ENCODE measurements around the gene PIK3CA.

PIK3CA gene

GRCh38 chr3:179276743-179277142 is 128.6 kb downstream of the PIK3CA start:
- no peak overlapping the region for H3K4me3 ChIP-seq (ENCODE audit: low read depth, low read length)
- ChIA-PET POLR2A (no interaction called here), CTCF (interaction anchor here (1.2 to 1.4 kb wide), 2 partner anchors 130 to 207 kb away, joined by 3 to 5 read pairs; no protein-coding TSS in a partner anchor)
- TF ChIP-seq, protein P1, sequence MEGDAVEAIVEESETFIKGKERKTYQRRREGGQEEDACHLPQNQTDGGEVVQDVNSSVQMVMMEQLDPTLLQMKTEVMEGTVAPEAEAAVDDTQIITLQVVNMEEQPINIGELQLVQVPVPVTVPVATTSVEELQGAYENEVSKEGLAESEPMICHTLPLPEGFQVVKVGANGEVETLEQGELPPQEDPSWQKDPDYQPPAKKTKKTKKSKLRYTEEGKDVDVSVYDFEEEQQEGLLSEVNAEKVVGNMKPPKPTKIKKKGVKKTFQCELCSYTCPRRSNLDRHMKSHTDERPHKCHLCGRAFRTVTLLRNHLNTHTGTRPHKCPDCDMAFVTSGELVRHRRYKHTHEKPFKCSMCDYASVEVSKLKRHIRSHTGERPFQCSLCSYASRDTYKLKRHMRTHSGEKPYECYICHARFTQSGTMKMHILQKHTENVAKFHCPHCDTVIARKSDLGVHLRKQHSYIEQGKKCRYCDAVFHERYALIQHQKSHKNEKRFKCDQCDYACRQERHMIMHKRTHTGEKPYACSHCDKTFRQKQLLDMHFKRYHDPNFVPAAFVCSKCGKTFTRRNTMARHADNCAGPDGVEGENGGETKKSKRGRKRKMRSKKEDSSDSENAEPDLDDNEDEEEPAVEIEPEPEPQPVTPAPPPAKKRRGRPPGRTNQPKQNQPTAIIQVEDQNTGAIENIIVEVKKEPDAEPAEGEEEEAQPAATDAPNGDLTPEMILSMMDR (IDR thresholded peaks at IDR 0.05; ENCODE audit: insufficient read depth, low read length, missing control alignments), result no peak
- no peak for DNase-seq (ENCODE audit: low read depth, low spot score)

DNA sequence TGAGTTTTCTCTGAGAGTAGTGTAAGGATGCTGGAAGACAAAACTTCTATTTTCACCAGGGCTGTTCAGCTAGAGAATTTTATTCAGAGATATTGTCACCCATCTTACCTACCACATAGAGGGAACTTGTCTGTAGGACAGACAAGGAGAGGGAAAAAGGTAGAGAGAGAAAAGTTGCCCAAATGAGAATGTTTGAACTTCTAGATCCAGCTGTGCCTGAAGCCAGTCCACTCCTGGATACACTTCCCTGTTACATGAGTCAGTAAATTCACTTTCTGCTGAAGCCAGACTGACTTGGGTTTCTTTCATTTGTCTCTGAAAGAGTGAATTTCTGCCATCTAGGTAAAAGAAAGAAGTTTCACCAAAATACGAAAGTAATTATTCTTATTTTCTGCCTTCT is 130.0 kb downstream of the PIK3CA start:
- ChIA-PET POLR2A (no interaction called here), CTCF (no interaction called here)
- no peak for DNase-seq (ENCODE audit: low read depth, low spot score)
- H3K4me3 ChIP-seq (ENCODE audit: low read depth, low read length), result no peak overlapping the region
- TF ChIP-seq, protein P1 (IDR thresholded peaks at IDR 0.05; ENCODE audit: insufficient read depth, low read length, missing control alignments), result no peak

DNA sequence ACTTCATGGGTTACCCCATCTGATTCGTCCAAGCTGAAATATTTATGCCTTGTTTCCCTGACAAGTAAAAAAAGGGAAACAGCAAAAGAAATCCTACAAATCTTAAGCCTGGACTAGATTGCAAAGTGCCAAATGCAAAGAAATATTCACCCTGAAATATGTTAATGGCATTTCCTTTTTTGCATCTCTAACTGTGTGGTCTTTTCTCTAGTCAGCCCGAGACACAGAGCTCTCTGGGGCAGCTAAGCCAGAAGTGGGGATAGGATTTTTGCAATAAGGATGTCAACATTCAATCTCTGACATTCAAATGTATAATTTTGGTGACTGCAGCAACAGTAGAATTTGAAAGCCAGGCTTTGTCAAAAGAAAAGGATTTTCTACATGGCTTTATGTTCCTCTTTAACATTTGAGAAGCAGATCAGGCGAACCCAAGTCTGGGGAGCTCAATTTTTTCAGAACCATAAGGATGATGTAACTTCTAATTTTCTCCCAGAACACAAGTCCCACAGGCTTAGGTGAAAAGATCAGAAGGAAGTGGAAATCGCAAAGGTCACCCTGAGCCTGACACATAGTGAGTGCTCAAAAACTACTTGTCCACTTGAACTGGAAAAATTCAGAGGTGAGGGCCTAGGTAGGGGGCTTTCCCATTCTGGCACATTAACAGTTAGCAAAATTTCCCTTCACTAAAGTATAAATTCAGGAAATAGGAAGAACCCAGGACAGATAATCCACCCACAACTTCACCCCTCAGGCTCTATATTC is 131.0 kb downstream of the PIK3CA start:
- POLR2A ChIA-PET, result no interaction called here
- CTCF ChIA-PET, result interaction anchor here (0.7 to 1.6 kb wide), 4 partner anchors 14 to 174 kb away, joined by 3 read pairs; no protein-coding TSS in a partner anchor
- no peak overlapping the region for H3K4me3 ChIP-seq (ENCODE audit: low read depth, low read length)
- DNase-seq (ENCODE audit: low read depth, low spot score), result no peak
- TF ChIP-seq, protein P1 (IDR thresholded peaks at IDR 0.05; ENCODE audit: insufficient read depth, low read length, missing control alignments), result no peak

GRCh38 chr3:179279837-179280236 is 131.7 kb downstream of the PIK3CA start:
- CTCF ChIA-PET, result interaction anchor here (0.7 to 1.6 kb wide), 3 partner anchors 14 to 175 kb away, joined by 3 read pairs; no protein-coding TSS in a partner anchor
- POLR2A ChIA-PET, result no interaction called here
- TF ChIP-seq, protein P1 (IDR thresholded peaks at IDR 0.05; ENCODE audit: insufficient read depth, low read length, missing control alignments), result no peak

GRCh38 chr3:179281825-179282224 is 133.7 kb downstream of the PIK3CA start:
- ChIA-PET CTCF (no interaction called here), POLR2A (no interaction called here)
- TF ChIP-seq, protein P1 (IDR thresholded peaks at IDR 0.05; ENCODE audit: insufficient read depth, low read length, missing control alignments), result no peak
- no peak for DNase-seq (ENCODE audit: low read depth, low spot score)
- H3K4me3 ChIP-seq (ENCODE audit: low read depth, low read length), result no peak overlapping the region

More at GRCh38 chr3:179279837-179280236, 131.7 kb downstream of the PIK3CA start:
- no peak overlapping the region for H3K4me3 ChIP-seq (ENCODE audit: low read depth, low read length)
- no peak for DNase-seq (ENCODE audit: low read depth, low spot score)

- ChIA-PET POLR2A (no interaction called here), CTCF (interaction anchor here (0.9 kb wide), 1 partner anchor 270 kb away, joined by 3 read pairs; no protein-coding TSS in a partner anchor)
- TF ChIP-seq, protein P1 (IDR thresholded peaks at IDR 0.05; ENCODE audit: insufficient read depth, low read length, missing control alignments), result no peak
Measured at GRCh38 chr3:179286331-179286730, 138.2 kb downstream of the PIK3CA start.

More at GRCh38 chr3:179286331-179286730, 138.2 kb downstream of the PIK3CA start:
- no peak overlapping the region for H3K4me3 ChIP-seq (ENCODE audit: low read depth, low read length)
- DNase-seq (ENCODE audit: low read depth, low spot score), result no peak
